GM21381 (cell line): Measurements from ENCODE around the gene SLC2A13.
"Not testable (repeated sequence)": the region's sequence is repeated elsewhere in the genome, so short reads cannot be mapped to it uniquely, and the experiment has no call there.

Experiments
- ATAC-seq: cut with Tn5 transposase; IDR thresholded peaks from one replicate; pipeline ENCODE4 v1.9.1; 2021; ENCODE audit warnings: mild to moderate bottlenecking, moderate library complexity; ENCODE audit not compliant: unreplicated experiment

The SLC2A13 gene

GRCh38 chr12:40106202-40106533, 287 bp upstream of the SLC2A13 start:
- no peak for ATAC-seq

DNA sequence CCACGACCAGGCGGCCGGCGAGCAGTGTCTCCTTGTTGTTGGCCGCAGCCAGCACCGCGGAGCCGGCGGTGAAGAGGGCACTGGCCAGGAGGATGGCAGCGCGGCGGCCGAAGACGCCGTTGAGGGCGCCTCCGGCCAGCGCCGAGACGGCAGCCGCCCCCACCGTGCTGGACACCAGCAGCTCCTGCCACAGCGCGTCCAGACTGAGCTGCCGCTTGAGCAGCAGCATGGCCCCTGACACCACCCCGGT, 691 bp downstream of the SLC2A13 start:
- peak; percentile 43 for ATAC-seq

DNA sequence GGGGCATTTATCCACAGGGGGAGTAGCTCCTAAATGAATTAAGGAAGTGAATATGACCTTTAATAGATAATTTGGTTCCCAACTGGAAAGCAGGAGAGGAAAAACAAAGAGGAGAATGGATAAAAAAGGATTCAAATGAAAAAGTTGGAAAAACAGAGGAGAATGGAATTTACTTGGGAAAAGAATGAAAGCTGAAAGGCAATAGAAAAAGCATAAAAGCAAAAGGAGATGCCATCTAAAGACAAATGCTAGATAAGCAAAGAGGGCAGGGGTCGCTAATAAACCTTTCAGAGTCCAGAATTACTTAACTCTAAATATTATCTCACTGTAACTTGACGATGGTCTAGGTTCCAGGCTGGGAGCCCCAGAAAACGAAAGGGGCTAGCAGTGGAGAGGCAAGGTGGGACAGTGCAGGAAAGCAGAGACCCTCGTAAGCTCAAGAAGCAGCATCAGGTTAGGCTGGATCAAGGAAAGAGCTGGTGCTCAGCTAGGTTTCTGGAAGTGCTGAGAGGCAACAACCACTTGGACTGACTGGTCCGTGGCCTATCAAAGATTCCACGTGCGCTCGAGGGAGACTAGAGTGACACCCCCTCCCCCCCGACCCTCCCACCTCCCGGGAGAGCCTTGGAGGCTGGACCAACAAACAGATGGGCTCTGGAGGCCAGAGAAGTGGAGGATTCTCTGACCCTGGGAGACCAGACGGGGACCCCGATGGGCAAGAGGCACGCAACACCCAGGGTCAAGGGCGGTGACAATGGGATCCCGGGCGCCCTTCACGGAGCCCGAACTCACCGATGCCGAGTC, 1.2 kb downstream of the SLC2A13 start:
- peak; percentile 13 for ATAC-seq

DNA sequence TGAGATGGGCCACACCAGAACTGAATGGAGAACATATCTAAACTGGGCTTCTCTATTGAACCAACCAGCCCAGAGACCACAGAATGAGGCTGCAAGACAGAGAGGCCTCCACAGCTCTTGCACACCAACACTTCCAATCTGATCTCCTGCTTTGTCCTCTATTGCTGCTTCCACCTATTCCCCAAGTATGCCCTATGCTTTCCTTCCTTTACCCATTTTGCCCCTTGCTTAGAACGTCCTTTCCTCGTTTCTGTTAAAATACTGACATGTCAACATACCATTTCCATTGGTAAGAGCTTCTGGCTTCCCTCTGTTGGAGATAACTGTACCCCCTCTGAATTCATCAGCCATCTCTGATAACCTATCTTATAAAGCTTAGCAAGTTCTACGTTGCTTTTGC, 2.8 kb downstream of the SLC2A13 start:
- no peak for ATAC-seq

DNA sequence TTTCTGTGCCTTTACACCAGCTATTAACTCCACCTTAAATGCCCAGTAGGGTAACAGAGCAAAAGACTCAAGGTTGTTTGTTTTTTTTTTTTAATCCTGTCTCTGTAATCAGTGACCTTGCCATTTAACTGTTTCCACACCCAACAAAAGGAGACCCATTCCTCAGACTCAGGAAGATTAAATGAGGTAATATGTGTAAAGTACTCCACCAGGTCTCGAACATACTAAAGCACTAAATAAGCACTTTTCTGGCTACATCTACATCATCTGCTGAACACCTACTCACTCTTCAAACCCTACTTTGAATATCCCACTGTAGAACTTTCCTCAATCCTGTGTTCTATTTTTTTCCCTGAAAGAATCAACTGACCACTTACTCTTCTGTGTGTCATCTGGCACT, 4.1 kb downstream of the SLC2A13 start:
- no peak for ATAC-seq

- ATAC-seq = no peak
Observed at GRCh38 chr12:40099423-40099853, 6.4 kb downstream of the SLC2A13 start.

GRCh38 chr12:40098406-40099145, 7.3 kb downstream of the SLC2A13 start:
- ATAC-seq = no peak

DNA sequence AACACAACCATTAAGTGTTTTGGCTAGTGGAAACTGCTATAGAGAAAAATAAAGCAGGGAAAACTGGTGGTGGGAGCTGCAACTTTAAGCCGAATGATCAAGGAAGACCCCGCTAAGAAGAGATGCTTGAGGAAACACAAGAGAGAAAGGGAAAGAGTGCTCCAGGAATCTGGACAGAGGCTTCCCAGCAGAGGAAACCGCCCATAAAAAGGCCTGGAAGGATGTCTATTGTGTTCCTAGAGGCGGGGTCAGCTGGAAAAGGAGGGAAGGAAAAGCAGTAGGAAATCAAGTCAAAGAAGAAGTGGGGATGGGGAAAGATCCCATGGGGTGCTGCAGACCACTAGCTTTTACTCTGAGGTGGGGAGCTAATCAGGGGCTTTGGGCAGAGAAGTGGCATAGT, 12.4 kb downstream of the SLC2A13 start:
- ATAC-seq = no peak

- ATAC-seq = no peak
Observed at GRCh38 chr12:40086471-40086870, 19.4 kb downstream of the SLC2A13 start.

DNA sequence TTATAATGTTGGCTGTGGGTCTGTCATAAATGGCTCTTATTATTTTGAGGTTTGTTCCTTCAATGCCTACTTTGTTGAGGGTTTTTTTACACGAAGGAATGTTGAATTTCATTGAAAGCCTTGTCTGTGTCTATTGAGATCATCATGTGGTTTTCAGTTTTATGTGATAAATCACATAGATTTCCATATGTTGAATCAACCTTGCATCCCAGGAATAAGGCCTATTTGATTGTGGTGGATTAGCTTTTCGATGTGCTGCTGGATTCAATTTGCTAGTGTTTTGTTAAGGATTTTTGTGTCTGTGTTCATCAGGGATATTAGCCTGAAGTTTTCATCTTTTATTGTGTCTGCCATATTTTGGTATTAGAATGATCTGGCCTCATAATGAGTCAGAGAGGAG, 27.6 kb downstream of the SLC2A13 start:
- no peak for ATAC-seq

GRCh38 chr12:40075458-40075857, 30.4 kb downstream of the SLC2A13 start:
- no peak for ATAC-seq

- ATAC-seq = no peak
Observed at GRCh38 chr12:40068416-40068815, 37.5 kb downstream of the SLC2A13 start.

GRCh38 chr12:40065636-40066035, 40.2 kb downstream of the SLC2A13 start:
- no peak for ATAC-seq

DNA sequence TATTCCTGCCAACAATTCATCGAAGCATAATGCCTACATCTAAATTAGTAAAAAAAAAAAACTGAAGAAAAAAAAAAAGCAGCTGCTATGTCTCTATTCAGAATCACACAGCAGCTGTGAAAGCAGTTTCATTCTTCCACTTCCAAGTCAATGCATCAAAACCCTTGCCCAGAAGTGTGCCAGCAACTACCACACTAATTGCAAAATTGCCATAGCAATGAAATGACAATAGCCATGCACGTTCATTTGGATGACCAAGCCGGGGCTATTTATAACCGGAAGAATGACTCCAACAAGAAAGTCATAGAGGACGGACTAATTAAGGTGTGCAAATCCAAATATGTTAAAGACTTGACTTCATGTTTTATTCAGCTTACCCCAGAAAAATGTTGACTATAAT, 42.5 kb downstream of the SLC2A13 start:
- ATAC-seq = no peak

DNA sequence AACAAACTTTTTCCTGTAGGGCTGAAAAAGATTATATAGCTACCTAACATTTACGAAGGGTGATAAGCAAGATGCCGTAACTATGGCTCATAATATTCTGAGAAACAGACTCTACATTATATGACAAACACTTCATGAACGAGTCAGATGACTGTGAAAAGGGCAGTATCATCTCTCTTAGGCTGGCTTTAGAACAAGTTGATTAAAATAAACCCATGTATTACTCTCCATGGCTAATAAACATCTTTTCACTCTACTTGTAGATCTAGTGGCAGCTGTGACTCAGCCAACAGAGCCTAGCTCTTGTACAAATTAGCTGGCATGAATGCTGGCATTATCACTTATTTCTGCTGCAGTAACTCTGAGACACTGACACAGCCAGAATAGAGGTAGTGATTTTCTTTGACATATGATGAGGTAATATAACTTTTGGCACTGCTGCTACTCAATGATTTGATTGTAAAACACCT, 47.1 kb downstream of the SLC2A13 start:
- ATAC-seq = no peak

GRCh38 chr12:40056373-40056772, 49.5 kb downstream of the SLC2A13 start:
- no peak for ATAC-seq

DNA sequence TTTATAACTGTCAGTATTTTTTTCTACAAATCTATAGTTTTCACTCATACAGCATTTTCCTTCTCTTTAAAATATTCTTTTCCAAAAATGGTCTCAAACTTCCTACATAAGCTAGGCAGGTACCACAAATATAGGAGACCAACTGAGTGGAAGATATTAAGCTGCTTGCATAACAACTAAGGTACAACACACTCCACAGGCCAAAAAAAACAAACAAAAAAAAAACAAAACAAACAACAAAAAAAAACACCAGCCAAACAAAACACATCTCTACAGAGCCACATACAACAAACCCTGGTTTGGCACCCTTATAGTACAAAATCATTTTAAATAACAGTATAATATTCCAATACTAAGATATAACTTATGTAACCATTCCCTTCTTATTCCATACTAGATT, 50.1 kb downstream of the SLC2A13 start:
- no peak for ATAC-seq

- ATAC-seq = no peak
Observed at GRCh38 chr12:40055228-40055579, 50.7 kb downstream of the SLC2A13 start.

DNA sequence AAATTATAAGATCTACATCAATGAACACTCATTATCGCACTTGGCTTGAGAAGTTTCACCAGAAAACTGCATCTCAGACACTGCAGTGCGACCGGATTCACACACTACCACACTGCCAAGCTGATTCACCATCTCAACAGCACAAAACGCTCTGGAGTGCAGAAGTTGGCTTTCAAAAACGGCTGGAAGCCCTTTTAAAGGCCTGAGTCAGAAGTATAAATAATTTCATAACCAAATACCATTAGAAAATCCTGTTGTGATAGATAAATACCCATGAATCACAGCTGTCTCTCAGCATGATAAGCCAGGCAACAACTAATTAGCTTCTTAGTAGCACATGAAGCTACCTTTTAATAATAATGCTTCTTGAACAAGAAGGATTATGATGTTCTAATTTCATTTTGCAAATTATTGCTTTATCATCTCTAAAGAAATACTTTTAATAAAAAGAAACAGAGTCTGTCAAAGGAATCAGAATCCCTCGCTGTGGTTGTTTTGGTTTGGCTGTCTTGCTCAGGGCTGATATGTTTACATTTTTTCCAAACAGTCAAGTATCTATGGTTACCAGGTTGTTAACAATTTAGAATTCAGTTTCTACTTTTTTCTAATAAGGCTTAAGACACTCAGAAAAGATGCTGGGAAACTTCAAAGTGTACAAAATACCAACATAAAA, 51.2 kb downstream of the SLC2A13 start:
- ATAC-seq = no peak

DNA sequence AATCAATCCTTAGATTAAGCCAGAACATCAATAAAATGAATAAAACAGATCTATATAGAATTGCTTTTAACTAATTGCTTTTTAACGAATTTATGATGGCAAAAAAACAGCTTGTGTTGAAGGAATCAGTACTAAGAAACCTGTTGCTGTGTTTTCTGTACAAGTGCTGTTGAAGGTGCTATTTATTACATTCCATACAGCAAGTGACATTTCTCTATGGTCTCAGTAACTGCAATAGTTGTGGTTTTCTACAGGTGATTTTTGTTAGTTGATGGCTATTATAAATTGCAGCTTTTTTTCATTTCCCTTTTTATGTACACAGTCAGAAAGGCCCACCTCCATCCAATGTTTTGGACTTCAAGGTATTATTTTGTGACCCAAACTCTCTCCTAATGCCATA, 56.6 kb downstream of the SLC2A13 start:
- ATAC-seq = no peak

GRCh38 chr12:40047002-40047401, 58.9 kb downstream of the SLC2A13 start:
- not testable (repeated sequence) for ATAC-seq

GRCh38 chr12:40045656-40046055, 60.2 kb downstream of the SLC2A13 start:
- no peak for ATAC-seq
